ENCODE measurements around the gene PLA2G4F.

Gene PLA2G4F

DNA sequence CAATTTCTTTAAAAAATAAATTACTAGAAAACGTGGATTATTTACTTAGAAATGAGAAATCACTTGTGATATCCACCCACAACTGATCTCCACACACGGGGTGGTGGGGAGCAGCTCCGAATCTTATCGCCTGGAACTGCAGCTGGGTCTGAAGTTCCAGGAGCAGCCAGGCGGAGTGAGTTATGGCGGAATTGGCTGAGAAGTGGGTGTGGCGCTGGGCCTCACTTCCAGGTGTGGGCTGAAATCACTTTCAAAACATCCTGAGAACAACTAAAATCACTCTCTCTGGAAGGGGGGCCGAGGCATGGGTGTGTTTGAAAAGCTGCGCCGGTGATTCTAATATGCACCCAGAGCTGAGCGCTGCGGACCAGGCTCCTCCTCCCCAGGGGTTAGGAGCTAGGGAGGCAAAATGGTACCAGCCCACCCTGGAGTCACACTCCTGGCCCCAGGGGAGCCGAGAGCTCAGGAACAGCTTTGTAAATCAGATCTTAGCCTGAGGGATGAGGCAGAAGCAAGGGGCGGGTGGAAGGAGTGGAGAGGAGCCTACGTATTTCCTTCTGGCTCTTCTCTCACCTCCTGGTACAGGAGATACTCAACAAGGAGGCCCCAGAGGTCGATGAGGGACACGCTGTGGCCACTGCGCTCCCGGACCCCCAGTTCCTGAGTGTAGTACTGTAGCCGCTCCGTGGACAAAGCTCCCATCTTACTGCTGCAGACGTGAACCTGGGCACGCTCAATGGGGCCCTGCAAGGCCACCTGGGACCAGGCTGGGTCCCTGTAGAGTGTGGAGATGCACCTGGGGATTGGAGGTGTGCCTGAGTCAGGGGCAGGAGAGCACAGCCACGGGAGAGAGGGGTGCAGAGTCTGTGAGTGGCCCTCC, 9.6 kb downstream of the PLA2G4F start:
- no peak for DNase-seq

DNA sequence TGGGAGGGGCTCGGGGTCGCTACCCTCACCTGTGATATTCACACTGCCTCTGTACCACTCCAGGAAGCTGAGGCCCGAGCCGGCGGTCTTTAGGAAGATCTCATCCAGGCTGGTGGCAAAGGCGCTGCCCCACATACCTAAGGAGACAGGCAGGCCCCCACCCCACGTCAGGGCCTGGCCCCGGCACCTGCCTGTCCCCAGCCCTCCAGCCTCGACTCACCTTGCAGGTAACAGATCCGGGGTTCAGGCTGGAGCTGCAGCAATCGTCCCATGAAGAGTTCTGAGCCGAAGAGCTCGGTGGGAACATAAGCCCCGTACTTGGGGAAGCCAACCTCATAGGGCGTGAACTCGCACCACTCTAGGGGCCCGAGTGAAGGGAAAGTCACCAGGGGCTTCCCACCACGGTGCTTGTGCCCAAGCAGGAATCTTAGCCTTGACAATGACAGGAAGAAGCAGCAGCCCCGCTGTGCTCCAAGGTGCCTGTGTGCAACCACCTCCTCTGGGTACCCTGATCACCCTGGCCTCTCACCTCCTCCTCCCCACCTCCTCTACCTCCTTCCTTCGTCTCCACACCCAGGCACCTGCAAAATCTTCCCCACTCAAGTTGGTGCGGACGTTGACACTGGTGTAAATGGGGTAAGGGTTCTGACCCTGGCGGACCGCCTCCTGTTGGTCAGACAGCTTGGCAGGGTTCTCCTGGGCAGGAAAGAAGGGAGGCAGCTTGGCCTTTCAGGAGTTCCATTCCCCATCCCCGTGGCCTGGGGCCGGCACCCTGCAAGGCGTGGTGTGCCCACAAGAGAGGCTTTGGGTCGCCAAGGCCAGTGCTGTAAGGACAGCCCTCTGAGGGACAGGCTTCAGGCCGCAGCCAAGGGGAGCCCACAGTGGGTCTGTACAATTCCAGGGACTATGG, 10.6 kb downstream of the PLA2G4F start:
- no peak for DNase-seq

GRCh38 chr15:42144841-42145375, 11.5 kb downstream of the PLA2G4F start:
- no peak for DNase-seq

DNA sequence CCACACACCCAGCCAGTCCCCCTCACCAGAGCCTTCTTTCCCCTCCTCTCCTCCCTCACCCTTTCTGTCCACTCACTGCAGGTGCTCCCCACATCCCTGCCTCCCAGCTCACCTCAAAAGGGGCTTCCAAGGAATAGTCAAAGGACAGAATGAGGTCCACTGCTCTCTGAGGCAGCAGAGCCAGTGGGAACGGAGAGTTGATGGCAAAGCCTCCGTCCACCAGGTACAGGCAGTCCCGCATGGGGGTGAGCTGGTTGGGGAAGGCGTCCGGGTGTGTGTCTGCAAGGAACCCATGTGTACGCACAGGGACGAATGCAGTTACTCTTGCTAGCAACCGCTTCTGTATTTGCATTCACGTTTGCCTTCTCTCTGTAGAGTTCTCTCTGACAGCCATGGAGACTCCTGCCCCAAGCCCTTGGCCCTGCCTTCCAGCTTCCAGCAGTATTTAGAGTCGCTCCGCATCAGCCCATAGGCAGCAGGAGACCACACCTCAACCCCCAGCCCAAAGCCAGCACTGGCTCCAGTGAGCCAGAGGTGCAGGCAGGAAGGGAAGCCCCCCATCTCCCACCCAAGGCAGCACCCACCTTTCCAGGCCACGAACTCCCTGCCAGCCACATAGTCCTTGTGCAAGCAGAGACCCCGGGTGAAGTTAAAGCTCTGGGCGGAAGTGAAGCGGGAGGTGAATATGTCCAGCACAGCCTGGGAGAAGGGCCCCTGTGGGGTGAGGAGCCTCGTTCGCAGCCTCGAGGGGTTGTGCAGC, 12.4 kb downstream of the PLA2G4F start:
- no peak for DNase-seq

DNA sequence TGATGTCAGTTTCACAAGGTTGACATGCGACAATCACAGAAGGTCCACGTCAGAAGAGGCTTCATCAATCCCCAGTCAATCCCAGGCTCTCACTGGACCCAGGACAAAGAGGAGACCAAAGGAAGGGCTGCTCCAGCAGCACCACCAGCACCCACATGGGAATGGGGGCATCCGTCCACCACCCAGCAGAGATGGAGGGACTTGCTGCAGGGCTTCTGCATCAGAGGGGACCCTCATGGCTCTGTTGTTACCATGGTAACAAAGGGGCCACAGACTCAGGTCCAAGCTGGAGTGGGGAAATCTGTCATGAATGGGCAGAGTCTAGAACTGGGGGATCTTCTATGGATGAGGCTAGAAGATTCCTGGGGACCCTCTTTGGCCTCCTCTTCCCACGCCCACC, 13.1 kb downstream of the PLA2G4F start:
- no peak for DNase-seq

GRCh38 chr15:42141795-42142667, 14.4 kb downstream of the PLA2G4F start:
- DNase-seq: no peak

DNA sequence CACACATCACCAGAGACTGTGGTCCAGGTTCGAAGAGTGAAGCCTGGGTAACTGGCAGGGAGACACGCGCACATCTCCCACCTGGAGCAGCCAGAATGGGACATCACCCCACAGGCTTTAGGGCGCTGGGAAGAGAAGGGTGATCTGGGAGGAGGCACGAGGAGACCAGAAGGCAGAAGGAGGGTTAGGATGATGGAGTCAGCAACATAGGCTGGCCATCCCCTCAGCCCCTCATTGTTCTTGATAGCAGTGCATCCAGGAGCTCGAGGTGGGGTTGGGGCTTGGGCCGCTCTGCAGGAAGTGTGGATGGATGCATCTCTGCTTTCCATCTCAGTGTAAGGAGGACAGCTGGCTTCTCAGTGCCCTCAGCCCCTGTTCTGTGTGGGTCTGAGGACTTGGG, 15.2 kb downstream of the PLA2G4F start:
- DNase-seq: no peak

- peak; percentile 36 for DNase-seq
Measured at GRCh38 chr15:42140383-42141070, 15.9 kb downstream of the PLA2G4F start.

GRCh38 chr15:42139596-42139995, 16.8 kb downstream of the PLA2G4F start:
- DNase-seq: no peak

GRCh38 chr15:42138968-42139386, 17.5 kb downstream of the PLA2G4F start:
- peak; percentile 16 for DNase-seq

DNA sequence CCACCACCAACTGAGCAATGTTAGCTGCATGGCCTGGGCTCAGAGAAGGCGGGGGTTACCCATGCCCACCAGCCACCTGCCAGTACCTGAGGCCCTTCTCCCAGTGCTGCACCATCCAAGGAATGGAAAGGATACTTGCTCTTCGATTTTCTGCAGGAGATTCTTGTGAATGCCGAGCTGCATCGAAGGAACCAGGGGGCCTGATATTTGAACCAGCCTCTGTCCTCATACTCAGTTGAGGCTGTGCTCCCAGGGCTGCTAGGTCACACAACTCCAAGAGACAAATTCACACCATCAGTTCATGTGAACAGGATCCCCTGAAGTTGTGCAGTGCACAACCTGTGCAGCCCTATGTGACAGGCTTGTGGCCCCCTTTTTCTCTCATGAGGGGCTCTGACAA, 18.0 kb downstream of the PLA2G4F start:
- no peak for DNase-seq

- peak; percentile 47 for DNase-seq
Measured at GRCh38 chr15:42137461-42138261, 18.8 kb downstream of the PLA2G4F start.

- no peak for DNase-seq
Measured at GRCh38 chr15:42136513-42136912, 19.9 kb downstream of the PLA2G4F start.

GRCh38 chr15:42135351-42135750, 21.1 kb downstream of the PLA2G4F start:
- DNase-seq: no peak

- no peak for DNase-seq
Measured at GRCh38 chr15:42134617-42135245, 21.7 kb downstream of the PLA2G4F start.

DNA sequence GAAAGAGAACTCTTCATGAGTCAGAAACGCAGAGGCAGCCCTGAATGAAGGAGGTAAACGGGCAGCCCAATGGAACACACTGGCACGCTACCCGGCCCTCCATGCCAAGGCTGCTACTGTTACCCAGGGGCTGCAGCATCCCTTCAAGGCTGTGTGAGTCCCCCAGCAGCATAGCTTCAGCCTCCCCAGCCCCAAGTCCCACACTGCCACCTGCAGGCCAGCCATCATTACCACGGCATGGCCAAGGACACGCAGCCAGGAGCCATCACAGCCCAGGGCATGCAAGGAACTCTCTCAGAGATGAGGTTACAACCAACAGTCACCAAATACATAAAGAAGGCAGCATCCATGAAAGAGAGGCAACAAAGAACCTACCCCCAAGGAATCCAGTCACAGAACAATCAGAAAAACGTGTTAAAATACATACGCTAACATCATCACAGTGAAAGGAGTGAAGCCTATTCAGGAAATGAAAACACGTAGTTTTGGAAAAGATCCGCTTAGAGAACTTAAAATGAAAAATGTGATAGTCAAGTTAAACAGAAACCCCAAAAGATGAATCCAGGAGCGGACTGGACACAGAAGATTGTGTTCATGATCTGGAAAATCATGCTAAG, 22.4 kb downstream of the PLA2G4F start:
- peak; percentile 62 for DNase-seq

DNA sequence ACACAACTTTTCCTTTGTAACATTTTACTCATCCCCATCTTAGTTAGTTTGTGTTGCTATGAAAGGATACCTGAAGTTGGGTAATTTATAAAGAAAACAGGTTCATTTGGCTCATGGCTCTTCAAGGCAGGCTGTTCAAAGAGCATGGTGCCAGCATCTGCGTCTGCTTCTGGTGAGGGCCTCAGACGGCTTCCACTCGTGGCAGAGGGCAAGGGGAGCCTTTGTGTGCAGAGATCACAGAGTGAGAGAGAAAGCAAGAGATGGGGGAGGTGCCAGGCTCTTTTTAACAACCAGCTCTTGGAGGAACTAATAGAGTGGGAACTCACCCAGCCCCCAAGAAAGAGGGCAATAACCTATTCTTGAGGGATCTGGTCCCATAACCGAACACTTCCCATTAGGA, 23.1 kb downstream of the PLA2G4F start:
- DNase-seq: no peak

DNA sequence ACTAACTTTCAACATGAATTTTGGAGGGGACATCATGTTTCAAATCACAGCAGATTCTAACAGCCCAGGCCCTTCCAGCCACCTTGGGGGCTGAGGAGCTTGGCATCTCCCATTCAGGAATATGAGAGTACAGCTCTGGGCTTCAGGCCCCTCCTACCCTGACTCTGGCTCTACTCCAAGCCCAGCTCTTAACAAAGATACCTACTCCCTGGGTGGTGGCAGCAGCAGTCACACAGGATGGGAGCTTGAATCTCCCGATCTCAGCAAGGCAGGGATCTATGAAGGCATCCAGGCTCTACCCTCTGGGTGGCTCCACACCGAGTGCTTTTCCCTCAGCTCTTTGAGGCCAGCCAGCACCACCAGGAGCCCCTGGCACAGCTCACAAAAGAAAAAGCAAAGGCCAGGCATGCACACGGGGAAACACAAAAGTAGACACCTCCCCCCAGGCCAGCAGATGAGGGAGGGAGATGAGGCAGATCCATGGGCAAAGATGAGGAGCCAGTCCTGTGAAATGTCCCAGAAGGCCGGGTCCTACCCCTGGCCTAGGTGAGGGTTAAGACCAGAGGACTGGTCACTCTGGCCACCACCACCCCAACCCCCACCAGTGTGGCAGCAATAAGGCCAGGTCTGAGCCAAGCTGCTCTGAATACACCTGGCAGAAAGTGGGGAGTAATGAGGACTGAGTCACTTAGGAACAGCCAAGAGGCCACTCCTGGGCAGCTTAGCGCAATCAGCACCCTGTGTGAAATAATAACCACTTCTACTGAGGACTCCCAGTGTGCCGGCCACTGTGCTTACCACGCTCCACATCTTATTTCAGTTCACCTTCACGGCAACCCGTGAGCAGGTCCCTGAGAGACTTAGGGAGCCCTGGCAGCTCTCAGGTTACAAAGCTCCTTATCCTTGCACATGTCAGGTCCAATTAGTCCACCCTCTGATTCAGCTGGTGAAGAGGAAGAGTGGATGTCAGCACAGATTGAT, 24.3 kb downstream of the PLA2G4F start:
- peak; percentile 59 for DNase-seq

Measured in NCI-H146 (cell line).